Lower leg skin (tissue), 3 donors: ENCODE measurements around the gene ABHD2.

ENCODE experiments used
- POLR2A ChIP-seq, 2 donors: fragments of 450-650 bp; IDR thresholded peaks; one replicate each; pipeline ENCODE4 v1.6.1; 2016 to 2017; ENCODE audit warnings: antibody characterized with exemption in 2 of 2, mild to moderate bottlenecking in 1 of 2, moderate library complexity in 1 of 2
- TF ChIP-seq, protein P1 (sequence below), 3 donors: fragments of 450-650 bp; IDR thresholded peaks; one replicate each; pipeline ENCODE4 v1.5.1; 2016; ENCODE audit warnings: antibody characterized with exemption in 3 of 3, mild to moderate bottlenecking in 3 of 3, moderate library complexity in 2 of 3

DNA sequence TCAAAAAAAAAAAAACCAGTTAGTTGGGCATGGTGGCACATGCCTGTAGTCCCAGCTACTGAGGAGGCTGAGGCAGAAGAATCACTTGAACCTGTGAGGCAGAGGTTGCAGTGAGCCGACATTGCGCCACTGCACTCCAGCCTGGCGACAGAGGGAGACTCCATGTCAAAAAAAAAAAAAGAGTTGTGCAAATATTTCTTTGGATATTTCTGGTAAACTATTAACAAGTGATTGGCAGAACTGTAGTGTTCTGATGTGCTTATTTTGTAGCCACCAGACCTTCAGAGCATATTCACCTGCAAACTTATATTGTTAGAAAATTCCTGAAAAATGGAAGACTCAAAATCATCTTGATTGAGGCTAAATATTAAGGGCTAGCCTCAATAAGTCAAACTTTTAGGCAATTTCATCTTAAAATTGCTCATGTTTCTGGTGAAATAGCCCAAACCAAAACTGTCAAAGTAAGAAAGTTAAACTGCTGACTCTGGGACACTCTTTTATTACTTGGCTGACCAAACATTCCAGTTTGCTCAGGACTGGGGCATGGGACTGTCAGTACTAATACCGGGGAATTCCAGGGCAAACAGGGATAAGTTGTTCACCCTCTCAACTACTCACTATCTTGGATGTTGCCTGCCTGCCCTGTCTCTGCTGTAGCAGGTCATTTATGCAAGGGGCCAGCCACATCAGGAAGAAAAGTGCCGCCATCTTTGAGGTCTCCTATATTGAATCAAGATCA is 37.0 kb downstream of the ABHD2 start:
- TF ChIP-seq, protein P1, sequence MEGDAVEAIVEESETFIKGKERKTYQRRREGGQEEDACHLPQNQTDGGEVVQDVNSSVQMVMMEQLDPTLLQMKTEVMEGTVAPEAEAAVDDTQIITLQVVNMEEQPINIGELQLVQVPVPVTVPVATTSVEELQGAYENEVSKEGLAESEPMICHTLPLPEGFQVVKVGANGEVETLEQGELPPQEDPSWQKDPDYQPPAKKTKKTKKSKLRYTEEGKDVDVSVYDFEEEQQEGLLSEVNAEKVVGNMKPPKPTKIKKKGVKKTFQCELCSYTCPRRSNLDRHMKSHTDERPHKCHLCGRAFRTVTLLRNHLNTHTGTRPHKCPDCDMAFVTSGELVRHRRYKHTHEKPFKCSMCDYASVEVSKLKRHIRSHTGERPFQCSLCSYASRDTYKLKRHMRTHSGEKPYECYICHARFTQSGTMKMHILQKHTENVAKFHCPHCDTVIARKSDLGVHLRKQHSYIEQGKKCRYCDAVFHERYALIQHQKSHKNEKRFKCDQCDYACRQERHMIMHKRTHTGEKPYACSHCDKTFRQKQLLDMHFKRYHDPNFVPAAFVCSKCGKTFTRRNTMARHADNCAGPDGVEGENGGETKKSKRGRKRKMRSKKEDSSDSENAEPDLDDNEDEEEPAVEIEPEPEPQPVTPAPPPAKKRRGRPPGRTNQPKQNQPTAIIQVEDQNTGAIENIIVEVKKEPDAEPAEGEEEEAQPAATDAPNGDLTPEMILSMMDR (IDR thresholded peaks at IDR 0.05) = no peak
- TF ChIP-seq POLR2A (IDR thresholded peaks at IDR 0.05) = no peak
